ENCODE data around the gene ROR2.

Gene ROR2

DNA sequence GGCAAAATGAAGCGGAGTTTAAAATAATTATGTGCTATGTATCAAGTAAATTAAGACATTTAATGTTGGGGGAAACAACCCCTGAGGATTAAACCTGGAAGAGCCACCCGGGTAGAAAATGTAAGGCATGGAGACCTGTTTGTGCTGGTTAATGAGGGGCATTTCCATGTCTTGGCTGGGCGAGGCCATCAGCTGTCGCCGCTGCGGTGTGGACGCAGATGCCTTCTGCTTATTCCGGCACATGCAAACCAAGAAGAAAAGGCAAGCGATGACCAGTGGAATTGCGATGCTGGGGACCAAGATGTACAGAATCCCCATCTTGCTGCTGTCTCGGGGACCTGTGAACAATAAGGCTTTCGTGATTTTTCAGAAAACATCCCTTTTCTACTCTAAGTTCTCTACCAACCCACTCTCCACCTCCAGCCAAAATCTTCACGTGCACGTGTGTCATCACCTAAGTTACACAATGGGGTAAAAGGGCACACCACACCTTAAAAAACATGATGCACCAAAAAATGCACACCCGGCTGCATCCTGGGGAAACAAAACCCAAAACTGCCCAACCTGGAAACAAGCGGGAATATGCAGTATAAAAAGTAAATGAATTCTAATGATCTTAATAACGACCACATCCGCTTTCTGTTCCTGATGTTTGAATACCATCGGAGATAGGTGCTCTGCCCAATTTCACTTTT, 223.5 kb downstream of the ROR2 start:
- H3K4me3 ChIP-seq (replicated peaks; ENCODE audit: low read depth, low read length): no peak overlapping the region
- TF ChIP-seq, protein P1, sequence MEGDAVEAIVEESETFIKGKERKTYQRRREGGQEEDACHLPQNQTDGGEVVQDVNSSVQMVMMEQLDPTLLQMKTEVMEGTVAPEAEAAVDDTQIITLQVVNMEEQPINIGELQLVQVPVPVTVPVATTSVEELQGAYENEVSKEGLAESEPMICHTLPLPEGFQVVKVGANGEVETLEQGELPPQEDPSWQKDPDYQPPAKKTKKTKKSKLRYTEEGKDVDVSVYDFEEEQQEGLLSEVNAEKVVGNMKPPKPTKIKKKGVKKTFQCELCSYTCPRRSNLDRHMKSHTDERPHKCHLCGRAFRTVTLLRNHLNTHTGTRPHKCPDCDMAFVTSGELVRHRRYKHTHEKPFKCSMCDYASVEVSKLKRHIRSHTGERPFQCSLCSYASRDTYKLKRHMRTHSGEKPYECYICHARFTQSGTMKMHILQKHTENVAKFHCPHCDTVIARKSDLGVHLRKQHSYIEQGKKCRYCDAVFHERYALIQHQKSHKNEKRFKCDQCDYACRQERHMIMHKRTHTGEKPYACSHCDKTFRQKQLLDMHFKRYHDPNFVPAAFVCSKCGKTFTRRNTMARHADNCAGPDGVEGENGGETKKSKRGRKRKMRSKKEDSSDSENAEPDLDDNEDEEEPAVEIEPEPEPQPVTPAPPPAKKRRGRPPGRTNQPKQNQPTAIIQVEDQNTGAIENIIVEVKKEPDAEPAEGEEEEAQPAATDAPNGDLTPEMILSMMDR (IDR thresholded peaks at IDR 0.05; ENCODE audit: low read length, missing control alignments): no peak
- DNase-seq (ENCODE audit: low read depth): no peak

DNA sequence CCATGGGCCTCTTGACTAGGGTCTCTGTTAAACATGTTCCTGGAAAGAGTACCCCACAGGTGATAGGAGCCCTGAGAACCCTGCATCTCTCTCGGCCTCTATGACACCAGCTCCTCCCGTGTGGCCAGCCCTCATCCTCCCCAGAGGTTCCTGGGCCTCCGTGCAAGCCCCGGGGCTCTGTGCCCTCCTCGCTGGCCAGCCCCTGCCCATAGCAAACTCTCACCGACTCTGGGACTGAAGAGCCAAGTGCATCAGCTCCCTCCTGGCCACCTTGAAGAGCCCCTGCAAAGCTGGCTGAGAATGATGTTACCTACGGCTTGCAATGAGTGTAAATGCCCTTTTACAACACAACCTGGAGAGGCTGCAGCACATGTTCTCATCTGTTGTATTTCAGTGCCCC, 224.4 kb downstream of the ROR2 start:
- no peak for DNase-seq (ENCODE audit: low read depth)
- H3K4me3 ChIP-seq (replicated peaks; ENCODE audit: low read depth, low read length): no peak overlapping the region
- TF ChIP-seq, protein P1 (IDR thresholded peaks at IDR 0.05; ENCODE audit: low read length, missing control alignments): no peak

DNA sequence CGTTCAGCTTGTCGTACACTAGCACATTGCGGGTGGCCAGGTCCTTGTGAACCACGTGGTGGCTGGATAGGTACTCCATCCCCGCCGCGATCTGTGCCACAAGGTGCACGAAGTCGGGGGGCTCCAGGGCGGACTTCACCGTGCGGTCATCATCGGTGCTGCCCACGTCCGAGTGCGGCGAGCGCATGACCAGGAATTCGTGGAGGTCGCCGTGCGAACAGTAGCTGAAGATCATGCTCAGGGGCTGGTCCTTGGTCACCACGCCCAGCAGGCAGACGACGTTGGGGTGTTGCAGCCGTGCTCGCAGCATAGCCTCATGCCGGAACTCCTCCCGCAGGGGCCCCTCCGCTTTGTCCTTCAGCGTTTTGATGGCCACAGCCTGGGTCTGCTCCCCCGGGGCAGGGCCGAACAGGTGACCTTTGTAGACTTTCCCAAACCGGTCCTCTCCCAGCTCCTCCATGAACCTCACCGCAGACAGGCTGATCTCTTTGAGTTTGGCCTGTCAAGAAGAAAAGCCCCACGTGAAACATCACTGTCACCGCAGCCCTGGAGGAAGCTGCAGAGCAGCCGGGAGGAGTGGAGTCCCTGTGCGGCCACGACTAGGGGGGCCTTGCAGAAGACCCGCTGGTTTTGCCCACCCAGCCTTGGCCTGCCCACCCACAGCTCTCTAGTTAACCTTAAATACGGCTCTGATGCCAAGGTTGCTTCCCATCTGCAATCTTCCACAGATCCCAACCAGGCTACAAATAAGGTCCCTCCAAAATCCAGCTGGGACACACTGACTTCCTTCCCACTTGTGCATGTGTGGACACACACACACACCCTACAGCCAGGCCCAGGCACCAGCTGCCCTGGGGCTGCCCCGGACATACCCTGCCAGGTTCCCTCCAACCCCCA, 225.2 kb downstream of the ROR2 start:
- no peak for DNase-seq (ENCODE audit: low read depth)
- TF ChIP-seq, protein P1 (IDR thresholded peaks at IDR 0.05; ENCODE audit: low read length, missing control alignments): no peak
- no peak overlapping the region for H3K4me3 ChIP-seq (replicated peaks; ENCODE audit: low read depth, low read length)

DNA sequence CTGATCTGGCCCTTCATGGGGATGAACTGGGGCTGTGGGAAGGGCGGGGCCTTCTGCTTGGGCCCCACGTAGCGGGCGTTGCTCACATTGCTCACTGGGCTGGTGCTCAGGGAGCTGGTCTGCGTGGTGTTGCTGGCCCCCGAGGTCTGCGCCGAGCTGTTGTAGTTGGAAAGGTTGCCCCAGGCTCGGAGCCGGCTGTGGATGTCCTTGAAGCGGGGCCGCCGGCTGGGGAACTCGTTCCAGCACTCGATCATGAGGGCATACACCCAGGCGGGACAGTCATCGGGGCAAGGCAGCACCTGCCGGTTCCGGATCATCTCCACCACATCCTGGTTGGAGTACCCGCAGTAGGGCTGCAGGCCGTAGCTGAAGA, 226.0 kb downstream of the ROR2 start:
- H3K4me3 ChIP-seq (replicated peaks; ENCODE audit: low read depth, low read length): no peak overlapping the region
- TF ChIP-seq, protein P1 (IDR thresholded peaks at IDR 0.05; ENCODE audit: low read length, missing control alignments): no peak
- DNase-seq (ENCODE audit: low read depth): no peak

DNA sequence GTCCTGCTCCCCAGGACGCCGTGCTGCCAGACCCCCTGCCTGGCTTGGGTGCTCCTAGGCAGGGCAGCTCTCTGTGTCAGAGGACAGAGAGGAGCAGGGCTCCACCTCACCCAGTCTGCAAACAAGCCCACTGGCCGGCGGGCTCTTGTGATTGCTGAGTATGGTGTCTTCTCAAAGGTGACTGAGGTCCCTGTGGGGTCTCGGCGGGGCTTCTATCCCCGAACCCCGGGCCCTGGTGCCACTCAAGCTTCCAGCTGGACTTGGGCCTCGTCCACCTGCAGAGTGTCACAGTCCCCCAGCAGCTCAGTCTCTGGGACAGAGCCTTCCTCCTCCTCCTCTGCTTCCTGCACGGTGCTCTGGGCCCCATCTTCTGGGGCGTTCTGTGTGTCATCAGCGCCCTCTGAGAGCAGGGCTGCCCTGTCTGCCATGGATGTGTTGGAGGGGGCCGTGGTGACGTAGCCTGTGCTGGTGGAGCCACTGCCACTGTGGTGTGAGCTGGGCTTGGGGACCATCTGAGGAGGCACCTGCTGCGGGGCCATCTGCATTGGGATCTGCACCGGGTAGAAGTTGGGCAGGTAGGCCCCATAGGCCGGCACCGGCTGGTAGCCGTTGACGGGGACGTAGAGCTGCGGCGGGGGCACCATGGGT, 226.5 kb downstream of the ROR2 start:
- TF ChIP-seq, protein P1 (IDR thresholded peaks at IDR 0.05; ENCODE audit: low read length, missing control alignments): no peak
- no peak overlapping the region for H3K4me3 ChIP-seq (replicated peaks; ENCODE audit: low read depth, low read length)
- no peak for DNase-seq (ENCODE audit: low read depth)

DNA sequence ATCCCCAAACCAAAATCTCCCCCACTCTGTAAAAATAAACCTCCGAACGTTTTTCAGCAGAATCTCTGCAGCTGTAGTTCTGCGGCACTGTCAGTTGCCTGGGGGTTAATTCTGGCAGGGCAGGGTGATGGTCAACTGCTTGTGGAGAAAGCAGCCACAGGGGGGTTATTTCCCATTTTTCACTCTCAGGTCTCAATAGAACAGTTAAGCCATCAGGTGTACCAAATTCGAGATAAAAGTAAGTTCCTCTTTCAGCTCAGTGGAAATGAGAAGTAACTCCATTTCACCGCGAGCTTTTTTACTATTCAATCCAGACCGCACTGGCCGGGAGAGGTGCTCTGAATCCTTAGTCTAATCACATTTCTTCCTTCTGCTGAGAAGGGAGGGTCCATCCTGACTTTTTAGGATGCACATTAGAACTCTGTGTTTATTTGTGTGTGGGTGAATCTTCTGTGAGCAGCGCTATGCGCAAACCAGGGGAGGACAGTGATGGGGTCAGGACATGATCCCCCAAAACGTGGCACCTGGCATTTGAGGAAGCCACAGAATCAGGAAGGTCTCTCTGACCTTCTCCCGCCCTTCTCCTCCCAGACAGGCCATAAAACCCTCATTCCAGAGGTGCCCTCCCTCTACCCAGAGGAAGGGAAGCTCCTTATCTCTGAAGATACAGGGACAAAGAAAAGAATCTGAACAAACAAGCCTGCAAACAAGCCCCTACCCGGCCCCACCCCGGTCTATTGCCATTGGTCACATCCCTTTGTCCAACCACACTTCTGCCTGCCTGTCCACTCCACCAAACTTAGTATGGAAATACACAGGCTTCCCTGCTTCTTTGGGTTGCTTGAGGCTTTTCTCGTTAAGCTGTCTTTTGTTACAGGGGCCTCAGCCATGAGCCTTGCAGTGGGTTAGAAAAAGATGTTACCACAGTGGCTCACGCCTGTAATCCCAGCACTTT, 229.0 kb downstream of the ROR2 start:
- DNase-seq (ENCODE audit: low read depth): no peak
- TF ChIP-seq, protein P1 (IDR thresholded peaks at IDR 0.05; ENCODE audit: low read length, missing control alignments): no peak
- no peak overlapping the region for H3K4me3 ChIP-seq (replicated peaks; ENCODE audit: low read depth, low read length)

Measured in fibroblast of pulmonary artery (primary cell).